ENCODE data around the gene TEX261. TPM values are rescaled to one million over a fixed set of nuclear protein-coding genes. Genes with fewer than 3 reads are reported as not detected.

The TEX261 gene
- total and polyA plus RNA-seq, 2 of the 8 experiments (the other 6 are each of a cell fraction or from before 2014, with no cell fraction given) = 25.2 to 30.1 TPM

GRCh38 chr2:70974592-70974991, 20.1 kb downstream of the TEX261 start (continued):
- TF ChIP-seq CHD7 (IDR thresholded peaks at IDR 0.05; ENCODE audit: insufficient replicate concordance, low read length) = no peak
- TF ChIP-seq NANOG (IDR thresholded peaks at IDR 0.05; ENCODE audit: insufficient read depth, low read depth, low read length, poor library complexity, severe bottlenecking) = no peak
- no peak for TF ChIP-seq USF2 (IDR thresholded peaks at IDR 0.05; ENCODE audit: low read length)
- TF ChIP-seq CTCF (IDR thresholded peaks at IDR 0.05; ENCODE audit: control extremely low read depth in 1 of 3, insufficient read depth in 1 of 3, low read depth in 1 of 3, low read length in 3 of 3) = no peak
- TF ChIP-seq SP4 (IDR thresholded peaks at IDR 0.05; ENCODE audit: low read length) = no peak
- no peak for TF ChIP-seq CEBPB (IDR thresholded peaks at IDR 0.05; ENCODE audit: low read depth, low read length)
- TF ChIP-seq TAF7 (optimal IDR thresholded peaks at IDR 0.05; ENCODE audit: borderline replicate concordance, low read depth, low read length) = no peak
- no peak for TF ChIP-seq BACH1 (IDR thresholded peaks at IDR 0.05; ENCODE audit: low read length)

All from H1 (cell line).